HepG2 (cell line): Measurements from ENCODE around the gene MAIP1.

Source experiments
- POLR2A ChIP-seq, 2 experiments: IDR thresholded peaks; 2 replicates each; pipeline ENCODE4 v1.6.1; 2011; ENCODE audit warnings: low read depth in 2 of 2, low read length in 2 of 2, mild to moderate bottlenecking in 1 of 2, moderate library complexity in 1 of 2; ENCODE audit not compliant: insufficient read depth in 1 of 2
- SMAD3 ChIP-seq: sonication (generic); formaldehyde crosslinking; IDR thresholded peaks from 2 replicates; pipeline ENCODE4 v1.4.0; 2020; ENCODE audit warnings: missing genetic modification reagents
- SMARCC2 ChIP-seq: fragments of 450-650 bp; IDR thresholded peaks from 2 replicates; pipeline ENCODE4 v1.6.1; 2017; ENCODE audit warnings: antibody characterized with exemption, mild to moderate bottlenecking
- ZNF337 ChIP-seq: sonication (generic); formaldehyde crosslinking; IDR thresholded peaks from 2 replicates; pipeline ENCODE4 v1.5.1; 2020; ENCODE audit warnings: missing genetic modification reagents, low read depth, mild to moderate bottlenecking, borderline replicate concordance
- ZNF33A ChIP-seq: sonication (generic); formaldehyde crosslinking; IDR thresholded peaks from 2 replicates; pipeline ENCODE4 v1.5.1; 2020; ENCODE audit warnings: missing genetic modification reagents, mild to moderate bottlenecking, moderate library complexity, borderline replicate concordance
- TF ChIP-seq, protein P1 (sequence below): sonication (generic); formaldehyde crosslinking; IDR thresholded peaks from 2 replicates; pipeline ENCODE4 v1.5.0; 2020; ENCODE audit warnings: mild to moderate bottlenecking, missing genetic modification reagents, moderate library complexity
- TF ChIP-seq, protein P2 (sequence below): IDR thresholded peaks from 2 replicates; pipeline ENCODE4 v1.6.1; 2012; ENCODE audit warnings: inconsistent platforms

DNA sequence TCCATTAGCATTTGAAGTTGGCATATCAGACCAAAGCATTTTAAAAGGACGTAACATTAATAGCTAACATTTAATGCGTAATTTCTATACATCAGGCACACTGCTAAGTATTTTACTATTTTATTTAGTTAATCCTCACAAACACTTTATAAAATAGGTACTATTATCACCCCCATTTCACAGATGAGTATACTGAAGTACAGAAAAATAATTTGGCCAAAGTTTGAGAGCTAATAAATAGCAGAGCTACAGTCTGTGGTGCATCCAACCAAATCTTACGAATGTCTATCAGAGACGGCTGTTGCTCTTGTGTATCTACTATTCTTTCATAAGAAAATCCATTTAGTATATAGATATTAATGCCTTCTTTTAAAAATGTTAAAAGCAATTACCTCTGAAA is 12.0 kb upstream of the MAIP1 start:
- no peak for TF ChIP-seq ZNF337 (CRISPR knock-in tag)
- TF ChIP-seq ZNF33A (CRISPR knock-in tag) = no peak
- TF ChIP-seq SMAD3 (CRISPR knock-in tag) = no peak
- TF ChIP-seq, protein P1, sequence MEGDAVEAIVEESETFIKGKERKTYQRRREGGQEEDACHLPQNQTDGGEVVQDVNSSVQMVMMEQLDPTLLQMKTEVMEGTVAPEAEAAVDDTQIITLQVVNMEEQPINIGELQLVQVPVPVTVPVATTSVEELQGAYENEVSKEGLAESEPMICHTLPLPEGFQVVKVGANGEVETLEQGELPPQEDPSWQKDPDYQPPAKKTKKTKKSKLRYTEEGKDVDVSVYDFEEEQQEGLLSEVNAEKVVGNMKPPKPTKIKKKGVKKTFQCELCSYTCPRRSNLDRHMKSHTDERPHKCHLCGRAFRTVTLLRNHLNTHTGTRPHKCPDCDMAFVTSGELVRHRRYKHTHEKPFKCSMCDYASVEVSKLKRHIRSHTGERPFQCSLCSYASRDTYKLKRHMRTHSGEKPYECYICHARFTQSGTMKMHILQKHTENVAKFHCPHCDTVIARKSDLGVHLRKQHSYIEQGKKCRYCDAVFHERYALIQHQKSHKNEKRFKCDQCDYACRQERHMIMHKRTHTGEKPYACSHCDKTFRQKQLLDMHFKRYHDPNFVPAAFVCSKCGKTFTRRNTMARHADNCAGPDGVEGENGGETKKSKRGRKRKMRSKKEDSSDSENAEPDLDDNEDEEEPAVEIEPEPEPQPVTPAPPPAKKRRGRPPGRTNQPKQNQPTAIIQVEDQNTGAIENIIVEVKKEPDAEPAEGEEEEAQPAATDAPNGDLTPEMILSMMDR (CRISPR knock-in tag) = no peak
- TF ChIP-seq POLR2A (IDR thresholded peaks at IDR 0.05; ENCODE audit: insufficient read depth in 1 of 2, low read depth in 2 of 2, low read length in 2 of 2) = no peak
- TF ChIP-seq SMARCC2 = no peak
- TF ChIP-seq, protein P2, sequence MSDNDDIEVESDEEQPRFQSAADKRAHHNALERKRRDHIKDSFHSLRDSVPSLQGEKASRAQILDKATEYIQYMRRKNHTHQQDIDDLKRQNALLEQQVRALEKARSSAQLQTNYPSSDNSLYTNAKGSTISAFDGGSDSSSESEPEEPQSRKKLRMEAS = no peak
